ENCODE results near the gene GCNA. TPM values are rescaled to one million over a fixed set of nuclear protein-coding genes. Genes with fewer than 3 reads are reported as not detected.
"Not testable (repeated sequence)": the region's sequence is repeated elsewhere in the genome, so short reads cannot be mapped to it uniquely, and the experiment has no call there.

Gene GCNA
- polyA plus RNA-seq, 2 of the 4 experiments (the other 2 are of a cell fraction), result 1.4 to 1.7 TPM

DNA sequence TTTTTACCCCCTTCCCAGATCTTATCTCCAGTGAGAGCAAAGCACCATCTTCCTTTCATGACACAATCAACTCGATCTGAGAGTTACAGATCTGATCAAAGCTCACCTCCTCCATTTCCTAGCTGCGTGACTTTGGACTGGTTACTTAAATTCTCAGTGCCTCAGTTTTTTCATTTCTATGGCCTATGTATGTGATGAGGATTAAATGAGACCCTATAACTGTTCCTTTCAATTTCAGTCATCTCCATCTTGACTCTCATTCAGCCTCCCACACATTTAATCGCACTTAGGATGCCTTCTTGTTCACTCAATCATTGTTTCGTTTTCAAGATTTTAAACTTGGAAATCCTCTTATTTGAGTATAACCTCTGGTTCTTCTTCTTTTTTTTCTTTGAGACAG, 60.2 kb downstream of the GCNA start (continued):
- no peak for TF ChIP-seq ELK1 (IDR thresholded peaks at IDR 0.05; ENCODE audit: low read depth, low read length)

DNA sequence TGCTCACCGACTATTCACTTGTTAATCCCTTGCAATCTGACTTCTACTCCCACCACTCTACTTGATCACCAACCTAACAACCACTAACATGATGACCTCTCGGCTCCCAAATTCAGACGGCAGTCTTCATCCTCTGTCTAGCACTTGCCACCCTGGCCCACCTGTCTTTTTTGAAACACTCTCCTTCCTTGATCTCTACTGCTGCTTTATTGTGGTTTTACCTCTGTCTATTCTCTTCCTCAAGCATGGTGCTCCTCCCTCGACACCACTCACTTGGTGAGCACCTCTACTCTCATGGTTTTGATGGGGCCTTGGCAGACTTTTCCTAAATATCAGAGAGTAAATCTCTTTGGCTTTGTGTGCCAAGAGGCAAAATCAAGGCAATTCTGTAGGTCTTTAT, 61.8 kb downstream of the GCNA start:
- FAIRE-seq (no peak), DNase-seq (ENCODE audit: low read depth in 1 of 2, low spot score in 1 of 2) (no peak), ATAC-seq (no peak)
- Histone ChIP-seq H3K27ac (no peak overlapping the region), H3K9me3 (no peaks in the 10 kb centered on the region), H3K4me2 (no peak overlapping the region), H3K4me1 (no peaks in the 10 kb centered on the region), H3K4me3 (no peak overlapping the region)
- no peak for TF ChIP-seq ESRRA (IDR thresholded peaks at IDR 0.05; ENCODE audit: borderline replicate concordance, low read length)
- no peak for TF ChIP-seq ZNF302 (CRISPR knock-in tag; IDR thresholded peaks at IDR 0.05)
- TF ChIP-seq MAFK (IDR thresholded peaks at IDR 0.05; ENCODE audit: partially characterized antibody), result no peak
- TF ChIP-seq E2F6 (IDR thresholded peaks at IDR 0.05; ENCODE audit: borderline replicate concordance, low read depth), result no peak
- no peak for TF ChIP-seq BHLHE40 (IDR thresholded peaks at IDR 0.05; ENCODE audit: low read depth, low read length)
- POLR2A ChIA-PET, result no interaction called here
- CTCF ChIA-PET, result no interaction called here
- WGBS (ENCODE audit: missing lambda C conversion rate), result 86% methylated on average over 4 of the region's 4 CpGs

DNA sequence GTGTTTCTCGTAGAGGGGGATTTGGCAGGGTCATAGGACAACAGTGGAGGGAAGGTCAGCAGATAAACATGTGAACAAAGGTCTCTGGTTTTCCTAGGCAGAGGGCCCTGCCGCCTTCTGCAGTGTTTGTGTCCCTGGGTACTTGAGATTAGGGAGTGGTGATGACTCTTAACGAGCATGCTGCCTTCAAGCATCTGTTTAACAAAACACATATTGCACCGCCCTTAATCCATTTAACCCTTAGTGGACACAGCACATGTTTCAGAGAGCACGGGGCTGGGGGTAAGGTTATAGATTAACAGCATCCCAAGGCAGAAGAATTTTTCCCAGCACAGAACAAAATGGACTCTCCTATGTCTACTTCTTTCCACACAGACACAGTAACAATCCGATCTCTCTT, 66.2 kb downstream of the GCNA start:
- POLR2A ChIA-PET; H3K9me3 ChIP-seq; DNase-seq (ENCODE audit: low read depth in 1 of 2, low spot score in 1 of 2); H3K27ac ChIP-seq; ATAC-seq; FAIRE-seq; H3K4me2 ChIP-seq; H3K4me3 ChIP-seq; H3K4me1 ChIP-seq; CTCF ChIA-PET: not testable (repeated sequence)
- WGBS (ENCODE audit: missing lambda C conversion rate), result 60% methylated on average over 5 of the region's 6 CpGs

GRCh38 chrX:71650333-71650969, 72.2 kb downstream of the GCNA start:
- peak in 1 of 2 experiments; percentile 25; a peak in 1 of 5 replicates for TF ChIP-seq RAD21 (conservative IDR thresholded peaks at IDR 0.05 in 1 of 2, IDR thresholded peaks at IDR 0.05 in 1 of 2)
- no peak for TF ChIP-seq ZC3H11A (IDR thresholded peaks at IDR 0.05)
- TF ChIP-seq FOXS1 (CRISPR knock-in tag; IDR thresholded peaks at IDR 0.05), result no peak
- TF ChIP-seq MAX (IDR thresholded peaks at IDR 0.05), result no peak
- TF ChIP-seq ZSCAN20 (CRISPR knock-in tag; IDR thresholded peaks at IDR 0.05), result no peak
- POLR2A ChIA-PET, result no interaction called here
- FAIRE-seq (peak; percentile 51), DNase-seq (ENCODE audit: low read depth in 1 of 2, low spot score in 1 of 2) (peak in 1 of 2 experiments; percentile 17), ATAC-seq (peak; percentile 76 to 83; a peak in 4 of 6 replicates)
- Histone ChIP-seq H3K4me2 (no peak overlapping the region), H3K4me1 (no peaks in the 10 kb centered on the region), H3K27ac (no peak overlapping the region), H3K9me3 (no peaks in the 10 kb centered on the region), H3K4me3 (no peak overlapping the region)
- CTCF ChIA-PET, result interaction anchor here (1.0 kb wide), 1 partner anchor 28 kb away, joined by 3 read pairs; no protein-coding TSS in a partner anchor
- WGBS (ENCODE audit: missing lambda C conversion rate), result 87% methylated on average over 4 of the region's 4 CpGs

GRCh38 chrX:71652405-71652804, 74.2 kb downstream of the GCNA start:
- ChIA-PET POLR2A (no interaction called here), CTCF (interaction anchor here (0.6 to 1.4 kb wide), 5 partner anchors 10 to 670 kb away, joined by 3 to 7 read pairs (median 3); no protein-coding TSS in a partner anchor)
- ATAC-seq, result peak; percentile 74 to 79
- Histone ChIP-seq H3K4me2 (no peak overlapping the region), H3K9me3 (no peaks in the 10 kb centered on the region), H3K4me3 (no peak overlapping the region), H3K27ac (no peak overlapping the region), H3K4me1 (no peaks in the 10 kb centered on the region)
- no peak for FAIRE-seq
- TF ChIP-seq MYC (IDR thresholded peaks at IDR 0.05; ENCODE audit: borderline replicate concordance, low read length) (no peak), SMC3 (IDR thresholded peaks at IDR 0.05) (peak; percentile 36; the same call in 2 of the 3 replicates), RAD21 (conservative IDR thresholded peaks at IDR 0.05 in 1 of 2, IDR thresholded peaks at IDR 0.05 in 1 of 2) (peak; percentile 64 to 72)
- TF ChIP-seq, protein P1, sequence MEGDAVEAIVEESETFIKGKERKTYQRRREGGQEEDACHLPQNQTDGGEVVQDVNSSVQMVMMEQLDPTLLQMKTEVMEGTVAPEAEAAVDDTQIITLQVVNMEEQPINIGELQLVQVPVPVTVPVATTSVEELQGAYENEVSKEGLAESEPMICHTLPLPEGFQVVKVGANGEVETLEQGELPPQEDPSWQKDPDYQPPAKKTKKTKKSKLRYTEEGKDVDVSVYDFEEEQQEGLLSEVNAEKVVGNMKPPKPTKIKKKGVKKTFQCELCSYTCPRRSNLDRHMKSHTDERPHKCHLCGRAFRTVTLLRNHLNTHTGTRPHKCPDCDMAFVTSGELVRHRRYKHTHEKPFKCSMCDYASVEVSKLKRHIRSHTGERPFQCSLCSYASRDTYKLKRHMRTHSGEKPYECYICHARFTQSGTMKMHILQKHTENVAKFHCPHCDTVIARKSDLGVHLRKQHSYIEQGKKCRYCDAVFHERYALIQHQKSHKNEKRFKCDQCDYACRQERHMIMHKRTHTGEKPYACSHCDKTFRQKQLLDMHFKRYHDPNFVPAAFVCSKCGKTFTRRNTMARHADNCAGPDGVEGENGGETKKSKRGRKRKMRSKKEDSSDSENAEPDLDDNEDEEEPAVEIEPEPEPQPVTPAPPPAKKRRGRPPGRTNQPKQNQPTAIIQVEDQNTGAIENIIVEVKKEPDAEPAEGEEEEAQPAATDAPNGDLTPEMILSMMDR (IDR thresholded peaks at IDR 0.05), result peak; percentile 55
- WGBS (ENCODE audit: missing lambda C conversion rate), result 35% methylated on average over 2 of the region's 2 CpGs
- peak; percentile 39 to 61 for DNase-seq (ENCODE audit: low read depth in 1 of 2, low spot score in 1 of 2)
